Glutamatergic neuron (in vitro differentiated cells): ENCODE results near the gene GATD1. TPM values are rescaled to one million over a fixed set of nuclear protein-coding genes. Genes with fewer than 3 reads are reported as not detected.

ENCODE experiments used
- DNase-seq: peaks from one replicate; pipeline ENCODE4 v3.0.0; 2022
- H3K27ac Mint-ChIP-seq: one replicate; pipeline ENCODE4 v1.8.0; 2020; ENCODE audit warnings: mild to moderate bottlenecking, mixed read lengths, inconsistent platforms; ENCODE audit not compliant: unreplicated experiment
- H3K27me3 Mint-ChIP-seq: one replicate; pipeline ENCODE4 v1.8.0; 2020; ENCODE audit warnings: mild to moderate bottlenecking, moderate library complexity, mixed read lengths, inconsistent platforms; ENCODE audit not compliant: unreplicated experiment
- H3K36me3 Mint-ChIP-seq: one replicate; pipeline ENCODE4 v1.8.0; 2020; ENCODE audit warnings: mild to moderate bottlenecking, mixed read lengths, inconsistent platforms; ENCODE audit not compliant: unreplicated experiment
- H3K4me1 Mint-ChIP-seq: one replicate; pipeline ENCODE4 v1.8.0; 2020; ENCODE audit warnings: mild to moderate bottlenecking, low read depth, mixed read lengths, inconsistent platforms; ENCODE audit not compliant: unreplicated experiment
- H3K4me3 Mint-ChIP-seq: one replicate; pipeline ENCODE4 v1.8.0; 2020; ENCODE audit warnings: mild to moderate bottlenecking, mixed read lengths, inconsistent platforms; ENCODE audit not compliant: unreplicated experiment
- H3K9me3 Mint-ChIP-seq: one replicate; pipeline ENCODE4 v1.8.0; 2020; ENCODE audit warnings: mild to moderate bottlenecking, moderate library complexity, mixed read lengths, inconsistent platforms; ENCODE audit not compliant: unreplicated experiment
- CTCF ChIP-seq: fragments of 200-600 bp; sonication (generic); IDR thresholded peaks from one replicate; pipeline ENCODE4 v1.5.0; 2021; ENCODE audit not compliant: partially characterized antibody, unreplicated experiment
- total RNA-seq: library from RNA; stranded (reverse); fragmentation: NEBNext Ultra II Directional; extraction: Animal tissue kit (Norgen Biotek cat#: 25700); gene quantifications from one replicate; pipeline ENCODE4 v1.2.1, GENCODE V29; 2021; ENCODE audit not compliant: unreplicated experiment

The GATD1 gene
- total RNA-seq, 1 donor from 2014 or later = 67.5 TPM

GRCh38 chr11:761526-762108, 15.7 kb downstream of the GATD1 start:
- Mint-ChIP-seq H3K4me1 (peaks cover 12% of the 10 kb centered on the region), H3K9me3 (peaks cover 22% of the 10 kb centered on the region), H3K27ac (peak overlapping the region; percentile 99), H3K4me3 (no peak overlapping the region), H3K36me3 (peaks cover 5% of the 10 kb centered on the region), H3K27me3 (peaks cover 11% of the 10 kb centered on the region)
- TF ChIP-seq CTCF = no peak
- no peak for DNase-seq

GRCh38 chr11:760236-760635, 17.1 kb downstream of the GATD1 start:
- TF ChIP-seq CTCF = no peak
- H3K27me3 Mint-ChIP-seq = peaks cover 11% of the 10 kb centered on the region
- peaks cover 20% of the 10 kb centered on the region for H3K9me3 Mint-ChIP-seq
- H3K4me1 Mint-ChIP-seq = peaks cover 15% of the 10 kb centered on the region
- H3K36me3 Mint-ChIP-seq = peaks cover 5% of the 10 kb centered on the region
- DNase-seq = no peak
- no peak overlapping the region for H3K4me3 Mint-ChIP-seq
- H3K27ac Mint-ChIP-seq = no peak overlapping the region

- Mint-ChIP-seq H3K27ac (peak overlapping the region; percentile 30), H3K36me3 (no peaks in the 10 kb centered on the region), H3K4me1 (peaks cover 6% of the 10 kb centered on the region)
These were observed 27.6 kb downstream of the GATD1 start for GRCh38 chr11:749731-750130.

GRCh38 chr11:748007-748359, 29.3 kb downstream of the GATD1 start:
- Mint-ChIP-seq H3K9me3 (peaks cover 7% of the 10 kb centered on the region), H3K36me3 (no peaks in the 10 kb centered on the region), H3K4me3 (peak overlapping the region; percentile 91), H3K27me3 (no peaks in the 10 kb centered on the region), H3K27ac (peak overlapping the region; percentile 38), H3K4me1 (peaks cover 8% of the 10 kb centered on the region)
- DNase-seq = no peak
- no peak for TF ChIP-seq CTCF

More at GRCh38 chr11:749731-750130, 27.6 kb downstream of the GATD1 start:
- Mint-ChIP-seq H3K4me3 (peak overlapping the region; percentile 74), H3K9me3 (peaks cover 7% of the 10 kb centered on the region), H3K27me3 (no peaks in the 10 kb centered on the region)
- no peak for TF ChIP-seq CTCF
- DNase-seq = no peak

- peak; percentile 98 for DNase-seq
- Mint-ChIP-seq H3K27me3 (no peaks in the 10 kb centered on the region), H3K9me3 (peaks cover 7% of the 10 kb centered on the region), H3K27ac (peak within 1 kb of the TSS; percentile 96), H3K4me3 (peak within 1 kb of the TSS; percentile 91), H3K36me3 (no peaks in the 10 kb centered on the region), H3K4me1 (peaks cover 8% of the 10 kb centered on the region)
- TF ChIP-seq CTCF = no peak
These were observed 29.9 kb downstream of the GATD1 start, which contains the start of gene TALDO1 for GRCh38 chr11:747158-748006. Gene TALDO1, plus strand, starts transcription at chr11:747464. Its CDS starts 18 bp downstream, at chr11:747482.
